ENCODE data around the gene ARRB2.

ARRB2 gene

DNA sequence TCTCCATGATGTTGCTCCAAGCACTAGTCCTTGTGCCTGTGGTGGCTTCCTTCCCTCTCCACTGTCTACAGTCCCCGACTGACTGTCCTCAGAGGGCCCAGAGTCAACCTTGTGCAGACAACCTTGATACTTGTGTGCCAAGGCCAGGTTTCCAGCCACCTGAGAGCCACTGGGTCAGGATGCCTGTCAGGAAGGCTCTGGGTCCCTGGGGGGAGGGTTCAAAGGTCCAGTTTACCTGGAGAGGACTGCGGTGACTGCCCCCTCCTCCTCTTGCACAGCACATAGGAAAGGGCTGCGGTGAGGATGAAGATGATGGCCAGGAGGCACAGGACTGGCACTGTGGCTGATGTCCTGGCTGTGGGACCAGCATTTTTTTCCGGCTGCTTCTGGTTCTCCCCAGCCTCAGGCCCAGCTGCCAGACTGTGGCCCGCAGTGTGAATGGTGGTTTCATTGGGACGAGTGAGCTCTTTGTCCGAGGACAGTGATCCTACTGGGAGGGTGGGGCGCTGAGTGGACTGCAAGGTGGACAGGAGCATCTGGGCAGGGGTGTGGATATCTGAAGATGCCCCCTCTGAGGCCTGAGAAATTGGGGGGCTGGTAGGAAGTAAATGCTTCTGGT lies 24.5 kb downstream of the ARRB2 start:
- DNase-seq = no peak

DNA sequence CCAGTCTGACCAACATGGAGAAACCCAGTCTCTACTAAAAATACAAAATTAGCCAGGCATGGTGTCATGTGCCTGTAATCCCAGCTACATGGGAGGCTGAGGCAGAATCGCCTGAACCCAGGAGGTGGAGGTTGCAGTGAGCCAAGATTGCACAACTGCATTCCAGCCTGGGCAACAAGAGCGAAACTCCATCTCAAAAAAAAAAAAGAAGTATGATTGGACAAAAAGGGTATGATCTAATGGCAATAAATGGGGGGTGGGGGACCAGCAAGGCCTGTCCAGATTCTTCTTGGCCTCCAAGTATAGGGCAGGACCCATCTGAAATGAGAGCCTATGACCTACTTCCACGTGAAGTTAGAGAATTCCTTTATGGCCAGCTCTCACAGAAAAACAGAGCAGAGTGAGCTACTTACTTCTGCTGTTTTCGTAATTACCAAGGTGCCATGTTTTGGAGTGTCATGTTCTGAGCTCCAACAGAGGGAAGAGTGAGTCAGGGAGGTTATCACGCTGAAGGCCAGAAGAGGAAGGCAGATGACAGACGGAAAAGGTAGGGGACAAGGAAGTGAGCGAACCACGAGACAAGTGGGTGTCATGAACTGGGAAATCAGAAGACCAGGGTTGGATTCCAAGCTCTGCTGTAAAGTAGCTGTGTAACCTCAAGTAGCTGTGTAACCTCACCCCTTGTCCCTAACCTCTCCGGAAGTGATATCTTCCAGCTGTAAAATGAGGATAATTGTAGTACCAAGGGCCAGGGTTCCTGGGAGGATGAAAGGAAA lies 25.6 kb downstream of the ARRB2 start:
- DNase-seq = no peak

DNA sequence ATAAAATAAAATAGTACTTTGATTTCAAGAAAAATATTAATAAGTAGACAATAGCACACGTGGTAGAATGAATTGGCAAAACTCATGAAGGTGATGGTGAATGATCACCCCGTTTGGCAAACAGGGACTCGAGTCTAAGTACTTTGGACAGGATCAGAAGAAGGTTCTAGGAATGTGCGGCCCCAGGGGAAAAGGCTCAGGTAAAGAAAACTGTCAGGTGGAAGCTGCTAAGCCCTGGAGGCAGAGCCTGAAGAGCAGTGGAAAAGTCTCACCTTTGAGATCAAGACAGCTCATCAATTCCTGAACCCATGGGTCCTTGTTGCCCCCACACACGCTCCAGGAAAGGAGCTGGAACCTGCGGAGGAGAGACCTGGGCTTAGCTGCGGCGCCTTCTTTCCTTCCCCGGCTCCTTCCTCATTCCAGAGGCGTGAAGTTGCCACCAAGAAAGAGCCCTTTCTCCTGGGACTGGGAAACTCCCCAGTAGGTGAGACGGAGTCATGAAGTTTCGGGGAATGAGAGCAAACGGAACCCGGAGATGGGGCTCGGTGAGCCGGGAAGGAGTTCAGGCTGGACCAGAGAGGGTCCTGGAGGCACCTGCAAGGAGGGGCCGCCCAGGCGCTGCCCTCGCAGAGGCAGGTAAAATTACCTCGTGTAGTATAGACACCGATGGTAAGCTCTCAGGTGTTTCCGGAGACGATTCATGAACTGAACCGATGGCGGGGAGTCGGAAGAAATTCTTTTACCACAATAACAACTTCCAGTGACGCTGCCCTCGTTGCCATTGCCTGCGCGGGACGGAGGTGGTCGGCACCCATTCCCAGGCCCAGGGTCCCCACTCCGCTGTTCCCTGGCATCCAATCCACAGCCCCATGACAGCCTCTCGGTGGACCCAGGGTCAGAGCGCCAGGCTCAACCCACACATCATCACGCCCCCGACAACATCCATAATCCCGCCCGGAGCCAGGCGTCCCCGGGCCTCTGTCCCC lies 28.0 kb downstream of the ARRB2 start:
- DNase-seq = no peak

DNA sequence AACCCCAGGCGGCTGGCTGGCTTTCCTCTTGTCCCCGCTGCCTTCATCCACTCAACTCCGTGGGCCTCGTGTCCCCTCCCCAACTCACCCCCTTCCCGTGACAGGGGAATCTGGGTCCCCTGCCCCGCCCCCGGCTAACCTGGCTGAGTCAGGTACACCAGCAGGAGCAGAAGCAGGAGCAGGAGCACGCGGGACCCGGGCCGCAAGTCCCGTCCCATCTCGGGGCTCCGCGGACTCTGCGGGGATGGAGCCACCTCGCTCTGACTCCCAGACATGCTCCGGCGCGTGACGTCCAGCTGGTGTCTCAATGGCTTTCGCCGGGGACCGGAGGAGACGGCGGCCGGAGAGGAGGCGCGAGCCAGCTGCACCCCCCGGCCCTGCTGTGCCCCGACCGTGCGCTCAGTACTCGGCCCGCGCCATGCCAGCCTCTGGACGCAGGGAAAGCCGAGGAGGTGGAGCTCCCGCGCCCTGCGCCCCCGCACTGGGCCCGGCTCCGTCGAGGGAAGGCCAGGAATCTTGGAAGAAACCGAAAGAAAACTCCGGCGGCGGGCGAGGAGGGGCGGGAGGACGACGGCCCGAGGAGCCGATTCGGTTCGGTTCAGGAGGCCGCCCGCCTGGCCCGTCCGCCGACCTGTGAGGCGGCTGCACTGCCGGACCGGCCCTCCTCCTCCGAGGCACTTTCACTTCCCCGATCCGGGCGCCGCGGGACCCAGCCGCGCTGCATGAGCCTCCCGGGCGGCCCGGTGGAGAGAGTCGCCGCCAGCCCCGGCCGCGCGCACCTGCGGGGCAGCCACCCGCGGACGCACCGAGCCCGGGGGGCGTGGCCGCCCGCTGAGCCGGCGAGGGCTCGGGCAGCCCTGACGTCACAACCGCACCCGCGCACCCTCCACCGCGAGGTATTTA lies 28.9 kb downstream of the ARRB2 start, which contains the start of the genes CXCL16 and ZMYND15:
TSS of gene CXCL16 (minus strand) at position 807 of the 903 bp plus-strand sequence. CDS start at position 218, 589 bp downstream.
TSS of gene ZMYND15 (plus strand) at position 712 of the 903 bp plus-strand sequence. CDS start 716 bp downstream, outside the sequence.
- no peak for DNase-seq

DNA sequence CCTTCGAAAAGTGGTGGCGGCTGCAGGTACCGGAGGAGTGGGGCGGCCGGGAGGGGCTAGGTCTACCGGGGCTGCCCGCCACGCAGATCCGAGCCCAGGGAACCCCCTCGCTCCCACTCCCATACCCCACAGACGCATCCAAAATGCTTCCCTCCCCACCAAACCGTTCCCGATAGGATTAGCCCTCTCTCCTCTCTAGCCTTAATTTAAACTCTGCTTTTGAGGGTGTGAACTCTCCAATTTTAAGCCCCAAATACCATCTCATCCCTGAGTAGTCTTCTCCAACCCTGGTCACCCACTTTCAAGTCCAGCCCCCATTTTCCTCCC lies 29.6 kb downstream of the ARRB2 start:
- DNase-seq = no peak

DNA sequence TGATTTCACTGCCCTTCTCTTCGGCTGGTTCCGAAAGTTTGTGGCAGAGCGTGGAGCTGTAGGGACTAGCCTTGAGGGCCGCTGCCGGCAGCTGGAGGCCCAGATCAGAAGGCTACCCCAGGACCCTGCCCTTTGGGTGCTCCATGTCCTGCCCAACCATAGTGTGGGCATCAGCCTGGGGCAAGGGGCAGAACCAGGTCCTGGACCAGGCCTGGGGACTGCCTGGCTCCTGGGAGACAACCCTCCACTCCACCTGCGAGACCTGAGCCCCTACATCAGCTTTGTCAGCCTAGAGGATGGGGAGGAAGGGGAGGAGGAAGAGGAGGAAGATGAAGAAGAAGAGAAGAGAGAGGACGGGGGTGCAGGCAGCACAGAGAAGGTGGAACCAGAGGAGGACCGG lies 30.2 kb downstream of the ARRB2 start:
- no peak for DNase-seq

DNA sequence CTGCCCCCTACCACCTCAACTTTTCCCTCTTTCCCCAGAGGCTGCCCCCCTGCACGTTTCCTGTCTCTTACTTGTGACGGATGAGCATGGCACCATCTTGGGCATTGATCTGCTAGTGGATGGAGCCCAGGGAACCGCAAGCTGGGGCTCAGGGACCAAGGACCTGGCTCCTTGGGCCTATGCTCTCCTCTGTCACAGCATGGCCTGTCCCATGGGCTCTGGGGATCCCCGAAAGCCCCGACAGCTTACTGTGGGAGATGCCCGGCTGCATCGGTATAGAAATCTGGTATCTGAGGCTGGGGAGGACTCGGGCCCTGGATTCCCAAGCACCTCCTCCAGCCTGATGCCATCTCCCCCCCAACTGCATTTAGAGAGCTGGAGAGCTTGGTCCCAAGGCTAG lies 31.1 kb downstream of the ARRB2 start:
- no peak for DNase-seq

DNA sequence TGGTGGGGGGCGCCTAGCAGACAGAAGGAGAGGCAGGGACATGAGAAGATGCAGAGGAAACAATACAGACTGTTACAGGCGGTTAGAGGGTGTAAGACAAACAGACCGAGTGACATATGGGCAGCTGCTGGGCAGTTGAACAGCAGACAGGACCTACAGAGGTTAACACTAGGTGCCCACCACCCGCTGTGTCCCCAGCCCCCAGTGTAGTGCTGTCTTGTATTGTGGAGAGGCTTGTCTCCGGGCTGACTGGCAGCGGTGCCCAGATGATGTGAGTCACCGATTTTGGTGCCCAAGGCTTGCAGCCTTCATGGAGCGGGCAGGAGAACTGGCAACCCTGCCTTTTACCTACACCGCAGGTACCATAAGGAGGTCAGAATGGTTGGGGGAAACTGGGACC lies 31.7 kb downstream of the ARRB2 start:
- DNase-seq = no peak

DNA sequence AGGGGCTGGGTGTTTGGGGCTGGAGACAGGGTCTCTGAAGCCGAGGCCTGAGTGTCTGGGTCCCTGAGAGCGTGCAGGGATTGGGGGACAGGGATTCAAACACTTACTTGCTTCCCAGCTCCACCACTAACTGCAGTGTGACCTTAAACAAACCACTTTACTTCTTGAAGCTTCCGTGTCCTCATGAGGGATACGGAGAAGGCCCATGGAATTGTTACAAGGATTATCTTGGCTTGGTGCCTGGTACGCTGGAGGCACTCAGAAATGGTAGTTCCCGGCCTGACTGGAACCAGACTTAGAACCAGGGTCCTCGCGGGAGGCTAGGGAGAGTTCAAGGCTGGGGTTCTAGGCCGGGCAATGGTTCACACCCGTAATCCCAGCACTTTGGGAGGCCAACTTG lies 32.2 kb downstream of the ARRB2 start:
- no peak for DNase-seq

DNA sequence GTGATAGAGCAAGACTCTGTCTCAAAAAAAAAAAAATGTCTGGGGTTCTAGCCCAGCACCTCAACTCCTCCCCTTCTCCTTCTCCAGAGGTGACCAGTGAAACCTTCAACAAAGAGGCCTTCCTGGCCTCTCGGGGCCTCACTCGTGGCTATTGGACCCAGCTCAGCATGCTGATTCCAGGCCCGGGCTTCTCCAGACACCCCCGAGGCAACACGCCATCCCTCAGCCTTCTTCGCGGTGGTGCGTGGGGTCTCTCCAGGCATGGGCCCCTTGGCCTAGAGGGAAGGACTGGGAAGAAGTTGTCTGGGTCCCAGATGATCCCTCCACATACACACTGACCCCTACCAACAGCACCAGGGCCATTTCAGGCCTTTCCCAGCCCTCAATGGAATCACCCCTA lies 32.8 kb downstream of the ARRB2 start:
- no peak for DNase-seq

DNA sequence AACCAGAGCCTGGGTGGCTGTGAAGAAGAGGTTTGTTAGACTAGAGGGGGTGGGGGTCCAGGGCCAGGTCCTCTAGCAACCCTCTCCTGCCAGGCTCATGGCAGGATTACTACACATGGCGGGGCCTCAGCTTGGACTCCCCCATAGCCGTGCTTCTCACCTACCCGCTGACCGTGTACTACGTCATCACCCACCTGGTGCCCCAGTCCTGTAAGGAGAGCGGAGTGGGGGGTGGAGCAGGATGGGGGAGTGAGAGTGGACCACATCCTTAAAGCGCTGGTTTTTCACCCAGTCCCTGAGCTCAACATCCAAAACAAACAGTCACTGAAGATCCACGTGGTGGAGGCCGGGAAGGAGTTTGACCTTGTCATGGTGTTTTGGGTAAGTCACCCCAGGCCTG lies 33.5 kb downstream of the ARRB2 start:
- DNase-seq = no peak

DNA sequence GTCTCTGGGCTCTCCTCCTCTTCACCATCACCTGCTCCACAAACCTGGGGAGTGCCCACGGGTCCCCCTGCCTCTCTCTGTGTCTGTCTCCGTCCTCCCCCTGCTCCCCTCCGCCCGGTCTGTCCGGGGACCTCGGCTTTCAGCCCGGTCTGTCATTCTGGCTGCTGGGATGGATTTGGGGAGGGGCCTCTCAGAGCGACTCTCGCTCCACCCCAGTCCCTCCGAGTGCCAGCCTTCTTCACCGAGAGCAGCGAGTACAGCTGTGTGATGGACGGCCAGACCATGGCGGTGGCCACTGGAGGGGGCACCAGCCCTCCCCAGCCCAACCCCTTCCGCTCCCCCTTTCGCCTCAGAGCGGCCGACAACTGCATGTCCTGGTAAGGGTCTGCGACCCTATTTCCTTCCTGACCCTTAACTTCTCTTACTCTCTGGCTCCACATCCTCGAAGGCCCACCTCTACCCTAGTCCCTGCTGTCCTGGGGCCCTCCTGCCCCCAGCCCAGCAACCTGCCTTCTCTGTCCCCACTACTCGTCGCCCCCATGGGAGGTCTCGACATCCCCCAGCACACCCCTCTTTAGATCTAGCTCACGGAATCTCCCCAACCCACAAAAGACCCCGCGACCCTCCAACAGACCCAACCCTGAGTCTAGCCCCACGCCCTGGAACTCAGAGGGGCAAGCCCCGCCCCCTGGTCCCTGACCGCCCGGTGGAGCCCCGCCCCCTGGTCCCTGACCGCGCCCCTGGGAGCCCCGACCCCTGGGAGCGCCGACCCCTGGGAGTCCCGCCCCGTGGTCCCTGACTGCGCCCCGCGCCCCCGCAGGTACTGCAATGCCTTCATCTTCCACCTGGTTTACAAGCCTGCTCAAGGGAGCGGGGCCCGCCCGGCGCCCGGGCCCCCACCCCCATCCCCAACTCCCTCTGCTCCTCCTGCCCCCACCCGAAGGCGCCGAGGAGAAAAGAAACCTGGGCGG lies 34.9 kb downstream of the ARRB2 start:
- no peak for DNase-seq

DNA sequence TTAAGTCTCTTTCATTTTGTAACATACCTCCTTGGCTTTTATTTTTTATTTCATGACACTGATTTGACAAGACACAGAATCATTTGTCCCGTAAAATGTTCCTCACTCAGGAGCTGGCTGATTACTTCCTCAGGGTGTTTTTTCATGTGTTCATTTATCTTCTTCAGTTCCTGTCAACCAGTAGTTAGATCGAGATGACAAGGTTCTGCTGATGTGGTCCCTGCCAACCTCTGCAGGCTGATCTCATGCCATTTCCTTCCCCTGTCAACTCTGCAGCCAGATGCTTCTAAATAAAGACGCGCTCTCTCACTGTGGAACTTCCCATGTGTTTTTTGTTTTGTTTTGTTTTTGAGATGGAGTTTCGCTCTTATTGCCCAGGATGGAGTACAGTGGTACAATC lies 37.4 kb downstream of the ARRB2 start:
- DNase-seq = no peak

DNA sequence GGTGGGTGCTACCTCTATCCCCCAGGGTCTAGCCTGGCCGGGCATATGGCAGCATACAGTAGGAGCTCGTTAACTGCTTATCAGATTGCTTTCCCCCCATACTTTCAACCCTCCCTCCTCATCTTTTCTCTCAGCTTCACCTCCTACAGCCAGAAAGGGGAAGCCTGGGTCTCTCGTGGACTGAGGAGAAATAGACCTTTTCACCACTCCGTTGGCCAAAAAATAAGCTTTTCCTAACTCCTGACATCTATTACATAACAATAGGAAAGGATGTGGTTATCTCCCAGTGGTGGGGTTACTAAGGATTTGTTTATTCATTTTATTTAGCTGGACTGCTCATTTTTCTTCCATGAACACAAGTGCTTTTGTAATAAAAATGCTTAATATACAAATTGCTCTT lies 38.3 kb downstream of the ARRB2 start:
- DNase-seq = no peak

DNA sequence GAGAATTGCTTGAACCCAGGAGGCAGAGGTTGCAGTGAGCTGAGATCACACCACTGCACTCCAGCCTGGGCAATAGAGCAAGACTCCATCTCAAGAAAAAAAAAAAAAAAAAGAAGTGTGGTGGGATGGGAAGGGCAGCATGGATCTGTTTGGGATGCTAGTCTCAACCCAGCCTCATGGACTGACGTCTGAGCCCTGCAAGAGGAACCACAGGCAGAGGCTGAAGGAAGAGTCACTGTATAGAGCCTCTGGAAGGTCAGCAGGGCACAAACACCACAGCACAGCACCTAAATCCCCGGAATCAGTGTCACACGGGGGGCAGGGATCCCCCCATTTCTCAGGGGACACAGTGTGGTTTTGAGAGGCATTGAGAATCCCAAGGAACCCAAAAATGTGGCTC lies 40.2 kb downstream of the ARRB2 start:
- no peak for DNase-seq

DNA sequence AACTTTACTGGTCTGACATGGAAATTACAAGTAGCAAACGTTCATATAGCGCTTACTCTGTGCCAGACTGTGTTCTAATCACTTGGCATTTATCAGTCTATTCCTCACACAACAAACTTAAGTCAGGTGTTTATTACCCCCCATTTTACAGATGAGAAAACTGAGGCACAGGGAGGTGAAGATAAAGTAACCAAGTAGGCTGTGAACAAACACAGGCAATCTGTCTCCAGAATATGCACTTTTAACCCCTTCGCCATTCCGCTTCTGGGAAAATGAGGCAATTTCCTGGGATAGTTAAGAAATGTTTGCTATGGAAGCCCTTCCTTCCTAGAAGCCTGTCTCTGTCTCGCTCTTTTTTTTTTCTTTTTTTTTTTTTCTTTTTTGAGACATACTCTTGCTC lies 41.5 kb downstream of the ARRB2 start:
- no peak for DNase-seq

DNA sequence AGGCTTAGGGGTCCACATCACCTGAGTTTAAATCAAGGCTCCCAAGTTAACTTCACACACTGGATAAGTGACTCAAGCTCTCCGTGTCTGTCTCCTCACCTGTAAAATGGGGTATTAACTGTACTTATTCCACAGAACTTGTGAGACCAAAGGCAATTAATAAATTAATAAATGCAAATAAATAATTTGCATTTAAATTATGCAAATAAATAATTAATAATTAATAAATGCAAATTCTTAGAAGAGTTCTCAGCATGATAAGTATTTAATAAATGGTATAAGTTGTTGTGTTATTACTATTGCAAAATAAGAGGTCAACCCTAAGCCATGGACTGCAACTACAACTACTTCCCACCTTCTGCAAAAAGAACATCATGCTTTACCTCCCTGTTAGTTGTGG lies 43.0 kb downstream of the ARRB2 start:
- DNase-seq = no peak

DNA sequence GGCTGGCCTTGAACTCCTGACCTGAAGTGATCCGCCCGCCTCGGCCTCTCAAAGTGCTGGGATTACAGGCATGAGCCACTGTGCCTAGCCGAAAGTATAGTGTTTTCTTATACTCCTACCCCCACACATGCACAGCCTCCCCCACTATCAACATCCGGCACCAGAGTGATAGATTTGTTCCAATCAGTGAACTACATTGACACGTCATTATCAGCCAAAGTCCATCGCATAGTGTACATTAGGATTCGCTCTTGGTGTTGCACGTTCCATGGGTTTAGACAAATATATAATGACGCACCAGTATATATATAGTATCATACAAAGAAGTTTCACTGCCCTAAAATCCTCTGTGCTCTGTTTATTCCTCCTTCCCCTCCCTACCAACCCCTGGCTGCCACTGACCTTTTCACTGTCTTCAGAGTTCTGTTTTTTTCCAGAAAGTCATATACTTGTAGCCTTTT lies 49.4 kb downstream of the ARRB2 start:
- DNase-seq = no peak

DNA sequence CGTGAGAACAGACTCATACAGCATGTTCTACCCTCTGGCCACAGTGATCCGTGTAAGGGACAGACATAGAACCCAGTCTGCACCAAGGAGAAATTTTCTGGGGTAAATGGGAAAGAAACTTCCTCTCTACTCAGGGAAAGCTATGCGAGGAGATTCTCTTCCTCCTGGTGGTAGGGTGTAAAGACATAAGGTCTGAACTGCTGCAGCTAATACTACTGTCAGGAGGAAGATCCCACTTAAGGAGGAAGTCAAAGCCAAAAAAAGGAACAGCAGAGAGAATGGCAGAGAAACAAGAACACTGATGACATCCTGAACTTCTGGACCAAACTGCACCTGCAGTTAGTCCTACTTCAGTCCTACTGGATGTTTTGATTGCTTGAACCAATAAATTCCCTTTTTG lies 54.2 kb downstream of the ARRB2 start:
- no peak for DNase-seq

DNA sequence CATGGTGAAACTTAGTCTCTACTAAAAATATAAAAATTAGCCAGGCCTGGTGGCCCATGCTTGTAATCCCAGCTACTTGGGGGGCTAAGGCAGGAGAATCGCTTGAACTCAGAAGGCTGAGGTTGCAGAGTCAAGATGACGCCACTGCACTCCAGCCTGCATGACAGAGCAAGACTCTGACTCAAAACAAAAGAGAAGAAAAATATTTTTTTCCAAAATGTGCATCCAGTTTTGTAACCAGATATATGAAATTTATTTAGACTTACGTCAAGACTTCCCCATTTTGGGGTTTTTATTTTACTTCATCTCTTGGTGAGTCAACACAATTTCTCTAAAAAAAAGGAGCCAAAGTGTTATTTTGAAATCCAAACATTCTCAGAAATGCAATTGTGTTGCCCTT lies 55.8 kb downstream of the ARRB2 start:
- no peak for DNase-seq

DNA sequence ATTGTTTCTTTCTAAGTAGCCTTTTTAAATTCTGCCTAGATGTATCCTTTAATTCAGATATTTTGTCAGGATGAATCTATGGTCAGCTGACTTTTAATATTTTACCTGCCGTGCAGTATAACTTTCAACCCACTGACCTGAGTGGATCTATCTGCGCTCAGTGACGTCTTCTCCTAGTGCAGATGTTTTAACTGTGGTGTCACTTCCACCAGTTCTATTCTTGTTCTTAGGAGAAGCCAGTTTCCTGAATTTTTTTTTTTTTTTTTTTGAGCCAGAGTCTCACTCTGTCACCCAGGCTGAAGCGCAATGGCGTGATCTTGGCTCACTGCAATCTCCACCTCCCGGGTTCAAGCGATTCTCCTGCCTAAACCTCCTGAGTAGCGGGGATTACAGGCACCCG lies 56.3 kb downstream of the ARRB2 start:
- DNase-seq = no peak
